Stimulated activated CD4-positive, alpha-beta T cell treated with anti-CD3 and anti-CD28 coated beads, Interleukin-15, amount 100 ng/mL, for 48 hours (primary cell): ENCODE data around the gene CDC14B.
"Not testable (repeated sequence)": the region's sequence is repeated elsewhere in the genome, so short reads cannot be mapped to it uniquely, and the experiment has no call there.

Experiments
- DNase-seq, 2 donors: peaks; one replicate each; pipeline ENCODE4 v3.0.0-alpha.2; 2020; ENCODE audit warnings: low read depth in 2 of 2

The CDC14B gene

DNA sequence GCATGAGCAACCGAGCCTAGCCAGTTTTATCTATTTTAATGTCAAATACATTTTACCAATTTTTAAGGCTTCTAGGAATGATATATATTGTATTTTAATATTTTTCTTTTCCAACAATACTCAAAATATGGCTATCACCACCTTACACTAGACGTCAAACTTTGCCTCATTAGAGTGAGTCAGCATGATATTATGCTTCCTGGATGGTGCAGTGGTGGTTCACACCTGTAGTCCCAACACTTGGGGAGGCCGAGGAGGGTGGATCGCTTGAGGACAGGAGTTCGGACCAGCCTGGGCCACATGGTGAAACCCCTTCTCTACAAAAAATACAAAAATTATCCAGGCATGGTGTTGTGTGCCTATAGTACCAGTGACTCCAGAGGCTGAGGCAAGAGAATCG, 7.3 kb upstream of the CDC14B start:
- DNase-seq = no peak

DNA sequence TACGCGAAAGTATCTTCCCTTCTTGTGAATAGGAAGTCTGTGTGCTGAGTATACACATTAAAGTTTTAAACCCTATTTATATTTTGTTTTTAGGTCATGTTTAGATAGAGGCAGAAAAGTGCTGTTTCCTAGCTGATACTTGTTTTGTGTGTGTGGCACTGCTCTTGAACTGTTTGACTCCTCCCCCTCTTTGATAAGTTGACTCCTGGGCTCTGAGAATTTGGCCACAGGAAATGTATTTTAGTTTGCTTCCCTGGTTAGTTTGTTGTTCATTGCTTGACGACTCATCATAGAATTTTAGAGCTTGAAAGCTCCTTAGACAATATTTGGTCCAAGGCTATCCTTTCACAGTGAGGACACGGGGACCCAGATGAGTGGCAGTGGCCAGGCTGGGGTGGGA, 2.0 kb upstream of the CDC14B start:
- DNase-seq = no peak

DNA sequence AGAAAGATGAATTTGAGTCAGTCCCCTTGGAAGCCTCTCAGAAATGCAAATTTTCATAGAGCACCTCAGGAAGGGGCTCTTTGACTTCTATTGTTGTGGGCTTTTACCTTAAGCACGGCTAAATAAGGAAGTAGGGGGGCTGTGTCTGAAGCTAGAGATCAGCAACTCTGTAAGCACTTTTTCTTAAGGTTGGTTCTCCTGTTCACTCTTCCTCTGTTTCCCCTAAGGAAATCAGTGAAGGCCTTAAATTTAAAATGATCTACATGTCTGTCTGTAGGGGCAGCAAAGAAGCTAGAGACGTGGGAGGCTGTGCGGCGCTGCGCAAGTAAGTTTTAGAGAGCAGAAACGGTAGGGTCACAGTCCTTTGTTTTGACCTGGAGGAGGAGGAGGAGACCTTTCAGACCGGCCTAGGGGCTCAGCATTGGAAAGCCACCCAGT, 1.2 kb upstream of the CDC14B start:
- no peak for DNase-seq

DNA sequence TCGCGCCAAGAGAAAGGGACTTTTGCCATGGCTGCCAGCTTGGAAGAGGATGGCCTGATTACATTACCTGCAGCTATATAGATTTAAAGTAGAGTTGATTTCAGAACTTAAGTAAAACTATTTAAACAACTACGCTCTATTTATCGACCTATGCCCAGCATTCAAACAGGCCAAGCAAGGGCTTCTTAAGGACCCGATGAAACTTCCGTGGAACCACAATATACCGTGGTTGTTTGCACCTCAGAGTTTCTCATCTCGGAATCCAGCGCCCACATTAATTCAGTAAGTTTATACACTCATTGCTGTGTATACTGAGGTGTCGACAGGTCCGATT, 505 bp upstream of the CDC14B start:
- no peak for DNase-seq

DNA sequence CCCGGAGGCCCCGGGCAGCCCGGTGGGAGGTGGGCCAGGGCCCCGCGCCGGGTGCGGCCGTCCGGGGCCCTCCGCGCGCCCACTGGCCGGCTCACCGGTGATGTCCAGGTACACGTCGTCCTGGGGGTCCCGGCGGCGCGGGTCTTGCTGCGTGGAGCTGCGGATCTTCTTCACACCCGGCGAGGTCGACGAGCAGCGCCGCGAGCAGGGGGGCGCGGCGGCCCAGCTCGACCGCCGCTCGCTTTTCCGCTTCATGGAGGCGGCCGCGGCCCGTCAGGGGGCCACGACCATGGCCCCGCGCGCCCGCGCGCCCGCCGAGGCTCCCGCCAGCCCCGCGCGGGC, 548 bp downstream of the CDC14B start:
- DNase-seq = no peak

DNA sequence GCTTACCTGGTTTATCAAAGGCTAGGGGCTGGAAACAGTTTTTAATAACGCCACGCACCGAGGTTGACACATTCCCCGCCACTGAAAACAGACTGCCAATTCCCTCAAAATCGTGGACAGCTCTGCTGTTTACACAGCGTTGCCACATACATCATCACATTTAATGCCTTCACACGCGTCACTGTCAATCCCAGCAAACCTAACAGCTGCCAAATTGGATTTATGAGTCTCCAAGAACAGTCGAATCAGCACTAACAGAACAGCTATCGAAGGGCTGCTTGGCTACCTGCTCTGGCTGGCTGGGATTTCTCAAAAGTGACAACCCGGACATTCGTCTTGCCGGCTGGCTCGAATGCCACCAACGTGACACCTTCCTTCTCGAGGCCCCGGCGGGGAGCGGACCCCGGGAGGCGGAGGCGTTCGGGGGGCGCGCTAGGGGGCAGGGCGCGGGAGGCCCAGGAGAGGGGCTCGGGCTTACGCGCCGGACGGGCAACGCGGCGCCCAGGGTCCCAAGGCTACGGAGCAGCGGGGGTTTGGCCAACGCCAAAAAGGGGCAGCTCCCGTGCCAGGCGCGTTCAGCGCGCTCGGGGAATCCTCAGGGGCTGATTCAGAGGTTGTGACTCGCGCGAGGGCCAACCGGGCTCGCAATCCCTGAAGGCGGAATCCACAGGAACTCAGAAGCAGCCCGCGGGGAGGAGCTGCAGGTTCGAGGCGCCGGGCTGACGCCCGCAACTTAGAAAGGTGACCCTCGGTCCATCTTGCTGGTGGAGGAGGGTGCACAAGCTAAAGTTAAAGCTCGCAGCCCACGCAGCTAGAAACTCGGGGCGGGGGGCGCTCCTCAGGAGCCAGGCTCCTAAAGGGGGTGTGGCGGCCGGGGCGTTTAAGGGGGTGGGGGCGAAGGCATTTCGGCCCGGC, 1.2 kb downstream of the CDC14B start:
- DNase-seq = no peak

DNA sequence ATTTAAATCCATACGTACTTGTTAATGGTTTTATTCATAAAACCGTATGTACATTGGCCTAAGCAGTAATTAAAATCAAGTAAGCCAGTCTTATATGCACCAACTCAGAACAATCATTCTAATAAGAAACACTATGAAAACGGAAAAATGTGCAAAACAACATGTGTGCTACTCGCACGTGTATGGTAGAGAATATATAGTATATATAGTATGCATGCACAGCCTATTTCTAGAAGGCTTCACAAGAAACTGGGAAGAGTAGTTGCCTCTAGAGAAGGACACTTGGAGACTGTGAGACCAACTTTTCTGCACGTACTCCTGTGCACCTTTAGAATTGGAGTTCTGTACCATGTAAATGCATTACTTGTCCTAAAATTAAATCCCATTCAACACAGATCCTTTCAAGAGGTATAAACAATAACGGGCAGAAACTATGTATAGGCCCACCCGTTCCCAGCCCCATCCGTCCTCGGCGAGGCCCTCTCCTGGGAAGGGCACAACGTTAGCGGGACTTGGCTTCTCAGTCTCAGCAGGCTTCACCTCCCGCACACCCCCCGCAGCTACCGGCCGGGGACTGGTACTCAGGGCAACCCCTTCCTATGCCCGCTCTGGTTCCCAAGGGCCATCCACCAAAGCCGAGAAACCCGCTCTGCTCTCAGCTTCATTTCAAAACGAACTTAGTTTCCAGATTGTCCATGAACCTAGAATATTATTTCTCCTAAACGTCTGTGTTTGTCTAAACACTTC, 2.0 kb downstream of the CDC14B start:
- DNase-seq = no peak

DNA sequence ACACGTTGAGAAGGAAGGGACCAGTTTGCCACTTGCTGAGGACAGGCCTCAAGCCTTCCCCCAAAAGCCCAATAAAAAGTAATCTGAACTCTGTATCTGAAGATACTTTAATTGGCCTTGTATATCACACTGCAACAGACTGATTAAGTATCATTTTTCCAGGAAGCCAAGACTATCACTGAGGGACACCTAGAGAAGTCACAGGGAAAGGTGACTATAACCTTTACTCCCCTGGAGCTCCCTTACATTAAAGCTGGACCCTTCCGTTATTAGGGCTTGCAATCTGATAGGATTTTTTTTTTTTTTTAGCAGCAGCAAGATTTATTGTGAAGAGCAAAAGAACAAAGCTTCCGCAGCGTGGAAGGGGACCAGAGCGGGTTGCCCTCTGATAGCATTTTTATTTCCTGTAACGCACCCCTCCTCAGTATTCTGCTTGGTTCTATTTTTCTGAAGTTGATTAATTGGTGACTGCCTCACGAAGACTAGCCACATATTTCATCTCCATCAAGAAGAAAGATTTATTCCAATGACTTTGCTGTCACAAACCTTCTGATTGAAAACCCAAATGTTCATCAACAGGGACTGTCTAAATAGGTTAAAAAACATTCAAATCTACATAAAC, 2.7 kb downstream of the CDC14B start:
- no peak for DNase-seq

DNA sequence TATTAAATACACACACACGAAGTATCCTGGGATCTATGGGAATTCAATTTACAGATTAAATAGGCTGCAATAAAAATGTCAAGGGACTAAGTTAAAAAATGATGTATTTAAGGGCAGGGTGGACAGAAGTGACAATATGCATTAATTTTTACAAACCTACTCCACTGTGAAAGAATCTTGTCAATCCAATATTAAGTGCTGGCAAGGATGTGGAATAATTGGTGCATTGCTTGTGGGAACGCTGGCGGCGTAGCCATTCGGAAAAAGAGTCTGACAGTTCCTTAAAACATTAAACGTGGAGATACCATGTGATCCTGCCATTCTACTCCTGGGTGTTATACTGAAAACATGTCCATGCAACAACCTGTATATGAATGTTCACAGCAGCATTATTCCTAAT, 4.2 kb downstream of the CDC14B start:
- no peak for DNase-seq

DNA sequence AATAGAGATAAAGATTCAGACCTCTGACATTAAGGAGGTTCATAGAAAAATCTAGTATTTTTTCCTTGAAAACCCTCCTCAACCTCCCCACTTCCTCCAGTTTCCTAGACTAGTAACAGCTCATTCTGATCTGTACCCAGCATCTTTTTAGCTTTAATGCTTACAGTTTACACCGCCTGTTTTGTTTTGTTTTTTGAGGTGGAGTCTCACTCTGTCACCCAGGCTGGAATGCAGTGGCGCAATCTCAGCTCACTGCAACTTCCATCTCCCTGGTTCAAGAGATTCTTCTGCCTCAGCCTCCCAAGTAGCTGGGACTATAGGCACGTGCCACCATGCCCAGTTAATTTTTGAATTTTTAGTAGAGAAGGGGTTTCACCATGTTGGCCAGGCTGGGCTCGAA, 5.0 kb downstream of the CDC14B start:
- DNase-seq = not testable (repeated sequence)

DNA sequence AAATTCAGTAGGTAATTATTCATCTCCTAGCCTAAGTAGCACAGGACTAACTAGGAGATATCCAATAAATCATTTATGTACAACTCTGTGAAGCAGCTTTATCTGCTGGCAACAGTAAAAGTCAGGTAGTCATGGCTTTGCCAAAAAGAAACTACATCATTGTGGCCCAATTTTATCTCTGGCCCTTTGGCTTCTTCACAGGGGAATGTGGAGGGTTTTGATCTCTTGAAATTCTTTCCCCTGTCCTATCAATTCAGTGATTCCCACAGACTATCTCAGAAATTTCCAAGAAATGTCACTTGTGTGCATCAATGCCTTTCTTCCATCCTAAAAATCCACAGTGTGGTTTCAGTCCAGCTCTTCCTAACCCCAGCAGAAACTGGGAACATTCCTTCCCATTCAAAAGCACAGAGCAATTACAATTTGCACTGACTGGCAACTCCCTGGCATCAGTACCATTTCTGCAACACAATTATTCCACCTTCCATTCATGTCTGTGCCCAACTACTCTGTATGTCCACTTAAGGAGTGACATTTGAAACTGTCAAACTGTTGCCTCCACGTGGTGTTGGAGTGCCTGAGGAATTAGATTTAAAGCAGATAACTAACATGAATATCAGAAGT, 6.6 kb downstream of the CDC14B start:
- no peak for DNase-seq

DNA sequence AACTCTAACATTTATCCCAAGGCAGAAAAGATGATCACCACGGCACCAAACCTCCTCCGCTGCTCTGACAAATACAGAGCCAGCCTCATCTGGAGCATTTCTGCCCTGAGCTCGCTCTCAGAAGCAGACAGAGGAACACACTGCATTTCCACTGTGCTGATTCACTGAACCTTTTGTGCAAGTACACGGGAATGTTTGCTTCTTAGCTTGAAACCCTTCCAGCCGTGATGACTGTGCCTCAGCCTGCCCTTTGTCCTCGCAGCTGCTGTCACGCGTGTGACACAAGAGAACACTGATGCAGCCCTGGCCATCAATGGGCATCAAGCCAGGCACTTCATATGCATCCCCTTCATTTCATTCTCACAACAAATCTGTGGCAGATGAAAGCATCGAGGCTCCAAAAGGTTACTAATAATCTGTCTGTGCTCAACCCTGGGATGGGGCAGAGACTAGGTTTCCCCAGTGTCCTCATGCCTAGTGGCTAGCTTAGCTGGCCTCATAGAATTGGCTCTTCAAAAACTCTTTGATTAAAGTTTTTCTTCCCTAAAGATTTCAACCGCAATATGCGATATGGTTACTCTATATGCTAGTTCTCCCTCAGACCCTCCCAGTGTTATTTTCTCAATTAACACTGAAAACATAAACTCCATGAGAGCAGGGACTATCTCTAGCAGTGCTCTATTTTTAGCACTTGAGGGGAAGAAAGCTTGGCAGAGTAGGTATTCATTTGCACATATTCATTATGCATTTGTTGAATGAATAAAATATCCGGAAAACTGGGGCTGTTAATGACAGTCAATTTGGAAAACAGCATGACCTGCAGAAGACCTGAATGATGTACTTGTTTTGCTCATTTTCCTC, 7.3 kb downstream of the CDC14B start:
- no peak for DNase-seq

DNA sequence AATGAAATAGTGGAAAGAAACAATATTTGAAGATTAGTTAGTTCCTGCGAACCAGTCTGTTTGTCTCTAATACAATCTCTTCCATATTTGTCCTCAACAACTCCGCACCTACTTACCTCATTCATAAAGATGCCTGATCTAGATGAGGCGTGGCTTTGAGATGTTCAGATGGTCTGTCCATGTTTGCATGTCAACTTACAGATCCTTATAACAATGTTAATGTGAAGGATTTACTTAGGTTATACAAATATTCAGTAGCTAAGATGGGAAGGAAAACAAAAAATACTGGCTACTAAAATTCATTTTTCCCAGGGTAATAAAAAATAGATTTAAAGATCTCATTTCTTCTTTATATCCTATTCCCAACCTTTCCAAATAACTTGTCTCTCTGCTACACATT, 8.3 kb downstream of the CDC14B start:
- no peak for DNase-seq

DNA sequence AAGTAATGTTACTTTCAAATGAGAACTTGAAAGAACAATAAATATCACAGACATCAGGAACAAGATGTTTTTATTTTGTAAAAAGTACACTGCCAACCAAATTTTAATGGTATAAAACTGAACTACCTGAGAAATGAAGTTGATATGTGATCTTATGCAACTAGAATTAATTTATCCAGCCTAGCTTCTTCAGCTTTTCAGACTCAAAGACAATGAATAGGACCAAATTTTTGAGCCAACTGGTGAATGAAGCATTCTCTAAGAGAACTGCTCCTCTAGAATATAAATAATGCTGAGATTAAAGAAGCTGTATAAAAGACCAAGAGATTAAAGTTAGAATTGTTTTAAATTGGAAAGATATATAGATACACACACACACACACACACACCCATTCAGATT, 9.9 kb downstream of the CDC14B start:
- no peak for DNase-seq

DNA sequence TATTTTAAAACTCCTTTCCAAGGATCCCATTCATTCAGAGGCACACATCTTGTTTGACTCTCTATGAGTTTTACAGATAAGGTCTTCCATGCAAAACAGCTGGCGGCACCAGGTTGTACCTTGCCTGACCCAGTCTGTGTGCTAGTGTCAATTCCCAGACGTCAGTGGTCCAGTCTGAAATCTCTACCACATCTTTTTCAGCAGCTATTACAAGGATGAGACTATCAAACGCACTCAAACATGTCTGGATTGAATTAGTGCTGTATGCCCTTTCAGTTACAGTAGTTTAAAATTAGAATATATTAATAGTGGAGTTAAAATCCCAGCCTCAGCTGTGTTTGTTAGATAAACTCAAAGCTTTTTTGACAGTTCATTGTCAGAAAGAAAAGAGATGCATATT, 11.7 kb downstream of the CDC14B start:
- DNase-seq = no peak

DNA sequence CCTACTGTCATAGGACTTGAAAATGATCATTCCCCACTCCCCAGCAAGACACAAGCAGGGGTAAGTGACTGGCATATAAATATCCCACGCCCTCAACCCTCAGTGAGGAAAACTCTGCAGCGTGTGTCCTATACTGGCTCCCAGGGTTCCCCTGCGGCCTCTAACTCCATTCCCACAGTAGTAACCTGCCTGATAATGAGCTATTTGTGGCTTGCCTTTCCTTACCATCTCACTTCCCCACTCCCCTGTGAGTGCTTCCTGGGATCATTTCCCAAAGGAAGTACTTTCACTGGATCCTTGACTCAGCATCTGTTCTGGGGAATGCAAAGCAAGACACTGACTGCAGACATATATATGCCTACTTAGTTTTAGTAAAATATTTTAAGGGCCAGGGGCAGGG, 14.3 kb downstream of the CDC14B start:
- DNase-seq = no peak

DNA sequence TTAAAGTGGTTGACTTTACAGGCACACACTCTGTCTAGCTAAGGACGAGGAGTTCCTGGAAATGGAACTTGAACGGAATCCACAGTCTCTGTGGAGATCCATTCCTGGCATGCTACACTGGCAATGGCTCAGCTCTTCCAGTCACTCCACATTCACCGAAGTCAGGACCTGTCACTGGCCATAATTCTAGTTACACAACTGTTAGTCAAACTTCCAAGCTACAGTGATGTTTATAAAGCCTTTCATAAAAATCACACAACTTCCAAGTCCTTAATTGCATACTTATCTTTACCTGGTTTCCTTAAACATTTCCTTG, 15.7 kb downstream of the CDC14B start:
- no peak for DNase-seq

DNA sequence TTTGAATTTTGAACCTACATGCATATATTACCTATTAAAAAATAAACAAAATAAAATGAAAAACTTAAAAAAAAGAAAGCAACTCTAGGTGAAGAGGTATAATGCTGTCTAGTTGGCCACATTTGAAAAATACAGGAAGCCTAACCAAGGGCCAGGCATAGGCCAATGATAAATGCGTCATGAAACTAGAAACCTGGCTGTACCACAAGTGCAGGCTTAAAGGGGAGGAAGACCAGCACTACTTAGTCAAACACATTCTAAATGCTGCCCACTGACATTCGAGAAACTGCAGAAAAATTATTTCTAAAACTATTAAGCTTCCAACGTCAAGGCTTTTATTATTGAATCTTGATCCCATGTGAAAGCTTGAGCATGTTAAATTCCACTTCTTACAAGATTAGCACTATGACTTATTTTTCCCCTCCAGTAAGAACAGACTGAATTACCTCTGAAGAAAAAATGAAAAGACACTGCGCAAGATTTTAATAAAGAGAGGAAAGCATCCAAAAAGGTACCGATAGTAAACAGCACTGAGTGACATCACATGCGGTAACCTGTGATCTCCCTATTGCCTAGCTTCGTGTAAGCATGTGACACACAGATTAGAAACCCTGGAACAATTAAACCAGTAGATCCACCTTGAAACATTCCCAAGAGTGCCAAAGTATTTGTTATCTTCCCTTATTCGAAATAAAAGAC, 16.2 kb downstream of the CDC14B start:
- DNase-seq = no peak

DNA sequence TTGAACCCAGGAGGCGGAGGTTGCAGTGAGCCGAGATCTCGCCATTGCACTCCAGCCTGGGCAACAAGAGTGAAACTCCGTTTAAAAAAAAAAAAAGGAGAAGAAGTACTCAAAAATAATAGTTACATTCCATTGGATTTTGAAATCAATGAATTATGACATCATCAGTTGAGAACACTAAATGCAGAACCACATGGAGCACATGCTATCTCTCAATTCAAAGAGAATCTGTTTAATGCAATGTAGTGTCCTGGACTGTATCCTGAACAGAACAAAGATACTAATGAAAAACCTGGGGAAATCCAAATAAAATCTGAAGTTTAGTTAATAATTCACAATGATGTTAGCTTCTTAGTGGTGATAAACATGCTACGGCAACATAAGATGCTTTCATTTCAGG, 20.3 kb downstream of the CDC14B start:
- DNase-seq = no peak

DNA sequence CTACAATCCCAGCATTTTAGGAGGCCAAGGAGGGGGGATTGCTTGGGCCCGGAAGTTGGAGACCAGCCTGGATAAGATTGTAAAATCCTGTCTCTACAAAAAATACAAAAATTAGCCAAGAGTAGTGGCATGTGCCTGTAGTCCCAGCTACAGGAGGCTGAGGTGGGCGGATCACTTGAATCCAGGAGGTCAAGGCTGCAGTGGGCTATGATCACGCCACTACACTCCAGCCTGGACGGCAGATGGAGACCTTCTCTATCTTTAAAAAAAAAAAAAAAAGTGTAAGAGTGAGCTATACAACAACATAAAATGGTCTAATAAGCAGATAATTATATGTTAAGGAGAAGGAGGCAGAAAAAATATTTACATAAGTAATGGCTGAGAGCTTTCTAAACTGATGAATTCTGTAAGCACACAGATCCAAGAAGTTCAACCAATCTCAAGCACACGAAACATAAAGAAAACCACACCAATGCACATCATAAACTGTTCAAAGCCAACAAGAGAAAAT, 23.0 kb downstream of the CDC14B start:
- DNase-seq = no peak
